HG03196 (cell line): Measurements from ENCODE around the gene ACTL6A.
A peak's percentile ranks its signal among the peaks of the same experiment; 100 is the strongest.

Experiments used
- ATAC-seq: cut with Tn5 transposase; IDR thresholded peaks from one replicate; pipeline ENCODE4 v1.9.1; 2021; ENCODE audit not compliant: unreplicated experiment

The ACTL6A gene

DNA sequence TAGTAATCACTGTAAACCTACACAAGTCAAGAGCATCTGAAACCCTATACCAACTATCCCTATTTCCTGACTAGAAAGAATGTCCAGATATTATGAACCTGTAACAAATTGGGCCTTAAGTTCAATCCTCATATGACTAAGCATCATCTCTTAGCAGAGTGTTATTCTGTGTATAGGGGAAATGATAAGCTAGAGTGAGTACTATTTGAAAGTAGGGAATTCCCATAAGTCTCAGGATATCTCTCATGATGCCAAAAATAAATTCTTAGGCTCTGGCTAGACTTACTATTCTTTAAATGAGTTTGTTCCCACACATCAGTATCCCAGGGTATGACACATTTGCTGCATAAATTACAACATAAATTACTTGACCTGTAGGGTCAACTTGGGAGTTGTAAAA is 26.4 kb downstream of the ACTL6A start:
- ATAC-seq = peak; percentile 58

DNA sequence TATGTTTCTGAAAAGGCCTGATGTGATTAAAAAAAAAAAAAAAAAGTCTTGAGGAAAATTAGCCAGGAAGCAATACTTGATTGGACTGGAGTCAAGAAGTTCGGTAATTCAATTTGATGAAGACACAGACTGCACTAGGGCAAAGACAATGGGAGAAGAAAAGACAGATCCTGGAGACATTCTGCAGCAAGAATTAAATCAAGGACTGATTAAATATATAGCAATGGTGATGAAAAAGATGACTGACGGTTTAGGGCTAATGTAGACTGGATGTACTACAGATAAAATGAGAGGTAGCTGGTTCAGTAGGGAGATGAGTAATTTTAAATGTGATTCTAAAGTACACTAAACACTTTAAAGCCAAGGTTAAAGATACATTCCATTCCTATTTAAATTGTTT is 27.9 kb downstream of the ACTL6A start:
- no peak for ATAC-seq

DNA sequence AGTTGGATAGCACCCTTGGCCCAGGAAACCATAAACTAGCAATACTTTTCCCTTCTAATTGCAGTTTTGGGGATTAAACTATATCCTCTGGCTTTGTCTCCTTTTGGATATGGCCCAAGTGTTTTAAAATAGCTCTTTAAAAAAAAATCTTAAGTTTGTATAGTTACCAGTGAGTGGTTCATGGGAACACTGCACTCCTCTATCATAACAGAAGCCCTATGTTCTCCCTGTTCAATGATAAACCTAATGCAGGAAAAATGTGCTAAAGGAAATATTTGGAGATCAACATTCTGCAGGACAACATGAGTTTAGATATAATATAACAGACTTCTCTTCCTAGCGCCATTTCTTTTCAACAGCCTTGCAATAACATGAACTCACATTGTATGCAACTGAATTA is 28.6 kb downstream of the ACTL6A start:
- no peak for ATAC-seq

DNA sequence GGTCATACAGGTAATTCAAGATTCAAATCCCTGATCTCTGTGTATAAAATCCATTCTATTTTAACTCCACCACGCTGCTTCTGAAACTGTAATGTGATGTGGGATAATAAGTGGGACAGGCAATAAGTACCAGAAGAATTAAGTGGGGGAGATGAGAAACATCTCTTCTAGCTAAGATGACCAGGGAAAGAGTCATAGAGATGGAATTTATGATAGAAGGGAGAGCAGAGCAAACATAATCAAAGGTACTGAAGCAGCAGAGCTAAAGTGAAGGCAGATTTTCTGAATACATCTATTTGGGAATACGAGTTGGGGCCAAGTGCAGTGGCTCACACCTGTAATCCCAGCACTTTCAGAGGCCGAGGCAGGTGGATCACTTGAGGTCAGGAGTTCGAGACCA is 36.8 kb downstream of the ACTL6A start:
- ATAC-seq = no peak

DNA sequence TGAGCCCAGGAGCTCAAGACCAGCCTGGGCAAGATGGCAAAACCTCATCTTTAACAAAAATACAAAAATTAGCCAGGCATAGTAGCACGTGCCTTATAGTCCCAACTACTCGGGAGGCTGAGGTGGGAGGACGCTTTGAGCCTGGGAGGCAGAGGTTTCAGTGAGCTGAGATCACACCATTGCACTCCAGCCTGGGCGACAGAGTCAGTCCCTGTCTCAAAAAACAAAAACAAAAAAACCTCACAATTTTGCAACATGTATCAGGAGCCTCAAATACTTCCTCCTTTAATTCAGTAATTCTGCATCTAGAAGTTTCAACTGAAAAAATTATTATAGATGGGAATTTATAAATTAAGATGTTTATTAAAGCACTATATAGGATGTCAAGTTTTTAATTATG is 40.6 kb downstream of the ACTL6A start:
- no peak for ATAC-seq

DNA sequence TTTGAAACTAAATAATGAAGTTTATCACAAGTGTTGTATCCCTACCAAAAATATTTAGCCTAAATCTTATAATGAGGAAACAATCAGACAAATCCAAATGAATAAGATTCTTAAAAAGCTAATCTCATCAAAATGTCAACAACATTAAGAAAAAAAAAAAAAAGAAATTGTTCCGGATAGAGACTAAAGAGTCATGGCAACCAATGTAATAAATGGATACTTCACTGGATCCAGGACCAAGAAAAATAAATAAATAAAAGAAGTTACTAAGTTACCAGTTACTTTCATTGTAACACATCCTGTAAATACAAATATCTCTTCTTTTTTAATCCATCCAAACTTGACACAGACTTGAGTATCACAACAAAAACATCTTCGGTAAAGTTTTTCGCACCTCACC is 41.1 kb downstream of the ACTL6A start:
- no peak for ATAC-seq

DNA sequence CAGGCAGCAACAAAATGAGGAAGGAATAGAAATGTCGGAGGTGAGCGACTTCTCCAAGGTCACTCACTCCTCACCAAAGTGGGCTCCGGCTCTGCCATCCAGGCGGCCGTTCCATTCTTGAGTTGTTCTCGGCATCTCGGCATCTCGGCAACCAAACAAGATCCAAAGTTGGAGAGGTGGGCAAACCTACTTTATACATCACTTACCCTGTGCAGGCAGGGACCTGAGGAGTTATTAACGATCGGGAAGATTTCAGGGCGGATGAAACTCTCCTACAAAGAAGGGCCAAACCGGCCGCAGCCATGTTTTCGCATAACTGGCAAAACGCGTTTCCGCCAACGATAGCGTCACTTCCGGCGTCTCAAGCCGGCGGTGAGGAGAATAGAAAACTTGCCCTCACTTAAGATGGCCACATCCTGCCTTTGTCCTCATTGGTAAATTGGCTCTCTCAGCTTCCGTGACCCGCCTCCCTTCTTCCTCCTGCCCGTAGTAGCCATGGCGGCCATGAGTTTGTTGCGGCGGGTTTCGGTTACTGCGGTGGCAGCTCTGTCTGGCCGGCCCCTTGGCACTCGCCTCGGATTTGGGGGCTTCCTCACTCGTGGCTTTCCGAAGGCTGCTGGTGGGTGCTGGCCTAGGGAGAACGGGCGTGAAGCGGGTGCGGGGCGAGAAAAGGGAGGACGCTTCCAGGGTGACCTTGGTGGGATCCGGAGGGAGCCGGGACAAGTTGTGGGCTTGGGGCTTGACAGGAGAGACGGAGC is 41.8 kb downstream of the ACTL6A start, which contains the start of the genes MRPL47 and NDUFB5:
Gene MRPL47 (minus strand): TSS at position 318 of the 758 bp plus-strand sequence. CDS start 14 bp downstream, at position 304.
Gene NDUFB5 (plus strand): TSS at position 474 of the 758 bp plus-strand sequence. CDS start 22 bp downstream, at position 496.
- peak; percentile 99 for ATAC-seq

DNA sequence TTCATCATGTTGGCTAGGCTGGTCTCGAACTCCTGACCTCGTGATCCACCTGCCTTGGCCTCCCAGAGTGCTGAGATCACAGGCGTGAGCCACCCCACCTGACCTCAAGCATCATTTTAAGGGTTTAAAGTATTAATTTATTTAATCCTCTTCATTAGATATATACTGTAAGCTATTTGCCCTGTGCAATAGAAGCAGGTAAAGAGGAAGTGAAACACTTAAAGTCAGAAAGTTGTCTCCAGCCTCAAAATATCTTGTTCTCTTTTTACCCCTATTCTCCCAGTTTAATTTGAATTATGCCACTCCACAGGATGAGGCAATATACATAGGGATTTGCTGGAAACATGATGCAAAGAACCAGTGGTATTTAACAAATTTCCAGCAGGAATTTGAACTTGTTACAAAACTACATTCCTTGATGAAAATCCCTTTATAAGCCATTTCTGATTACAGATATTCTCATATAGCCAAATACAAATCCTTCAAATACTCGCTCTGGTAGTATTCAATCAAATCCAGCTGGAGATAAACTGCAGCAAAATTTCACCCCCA is 43.9 kb downstream of the ACTL6A start:
- ATAC-seq = no peak

DNA sequence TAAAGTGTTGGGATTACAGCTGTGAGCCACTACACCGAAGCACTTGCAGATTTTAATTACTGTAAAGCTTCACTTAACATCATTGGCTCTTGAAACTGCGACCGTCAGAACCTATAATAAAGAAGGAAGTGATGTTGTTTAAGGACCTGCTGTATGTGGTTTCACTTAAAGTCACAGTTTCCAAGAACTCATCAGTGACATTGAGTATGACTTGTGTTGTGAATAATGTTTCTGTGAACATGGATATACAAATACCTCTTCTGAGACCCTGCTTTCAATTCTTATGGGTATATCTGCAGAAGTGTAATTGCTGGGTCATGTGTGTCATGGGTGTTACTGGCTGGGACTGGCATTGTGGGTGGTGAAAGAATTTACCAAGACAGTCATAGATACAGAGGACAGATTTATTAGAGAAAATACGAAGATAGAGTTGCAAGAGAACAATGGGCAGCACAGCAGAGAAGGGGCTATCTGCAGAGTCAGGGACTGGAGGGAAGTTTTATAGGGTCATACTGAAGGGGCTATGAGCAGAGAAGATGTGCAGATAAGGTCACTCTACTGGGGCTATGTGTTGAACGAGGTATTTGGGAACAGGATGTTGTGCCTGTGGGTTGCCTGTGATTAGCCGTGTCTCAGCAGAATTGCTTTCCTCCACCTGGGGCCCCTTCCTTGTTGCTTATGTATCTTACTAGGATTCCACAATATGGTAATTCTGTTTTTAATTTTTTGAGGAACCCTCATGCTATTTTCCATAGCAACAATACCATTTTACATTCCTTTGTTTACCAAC is 46.4 kb downstream of the ACTL6A start:
- peak; percentile 36 for ATAC-seq

DNA sequence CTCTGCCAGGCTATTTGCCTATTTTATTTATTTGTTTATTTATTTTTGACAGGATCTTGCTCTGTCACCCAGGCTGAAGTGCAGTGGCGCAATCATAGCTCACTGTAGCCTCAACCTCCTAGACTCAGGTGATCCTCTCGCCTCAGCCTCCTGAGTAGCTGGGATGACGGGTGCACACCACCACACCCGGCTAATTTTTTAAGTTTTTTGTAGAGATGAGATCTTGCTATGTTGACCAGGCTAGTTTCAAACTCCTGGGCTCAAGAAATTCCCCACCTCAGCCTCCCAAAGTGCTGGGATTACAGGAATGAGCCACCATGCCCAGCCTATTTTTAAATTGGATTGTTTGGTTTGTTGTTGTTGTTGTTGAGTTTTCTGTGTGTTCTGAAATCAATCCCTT is 47.3 kb downstream of the ACTL6A start:
- no peak for ATAC-seq

DNA sequence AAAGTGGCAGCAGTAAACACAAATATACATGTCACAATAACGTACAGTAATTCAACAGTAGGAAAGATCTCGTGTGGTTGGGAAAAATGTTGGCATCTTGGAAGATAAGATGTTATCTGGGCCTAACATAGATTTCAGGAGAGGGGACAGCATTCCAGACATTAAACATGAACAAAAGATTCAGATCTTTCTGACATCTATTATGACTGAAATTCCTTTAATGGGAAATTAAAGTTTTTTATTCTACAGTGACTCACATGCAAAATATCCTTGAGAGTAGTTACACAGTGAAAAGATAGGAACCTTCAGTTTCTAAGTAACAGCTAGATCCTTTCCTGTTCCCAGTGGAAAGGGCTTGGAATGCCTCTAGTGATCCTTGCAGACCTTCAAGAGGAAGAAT is 51.1 kb downstream of the ACTL6A start:
- no peak for ATAC-seq

DNA sequence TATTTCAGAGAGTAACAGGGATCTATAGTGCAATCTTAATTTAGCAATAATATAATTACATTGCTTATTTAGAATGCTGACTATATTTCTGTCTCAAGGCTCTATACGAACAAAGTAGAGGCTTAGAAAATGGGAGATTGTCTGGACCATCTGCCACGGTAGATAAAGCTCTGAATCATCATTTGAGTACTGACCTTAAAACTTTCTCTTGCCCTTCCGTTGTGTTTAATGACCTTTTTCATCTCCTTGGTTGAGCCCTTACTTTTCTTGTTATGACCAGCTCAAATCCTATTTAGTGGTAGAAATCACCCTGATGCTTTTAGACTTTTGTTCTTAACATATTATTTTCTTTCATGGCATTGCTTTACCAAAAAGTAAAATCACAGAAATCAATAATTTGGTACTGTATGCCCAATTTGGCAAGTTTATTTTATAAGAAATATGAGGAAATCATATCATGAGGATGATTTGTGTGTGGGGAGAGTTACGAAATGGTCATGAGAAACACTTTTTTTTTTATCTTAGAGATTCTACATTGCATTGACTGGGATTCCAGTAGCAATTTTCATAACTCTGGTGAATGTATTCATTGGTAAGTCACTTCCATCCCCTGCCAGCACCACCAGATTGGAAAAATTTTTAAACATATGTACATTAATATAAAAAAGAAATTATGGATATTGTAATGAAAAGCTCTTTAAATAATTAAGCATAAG is 52.9 kb downstream of the ACTL6A start:
- ATAC-seq = no peak

DNA sequence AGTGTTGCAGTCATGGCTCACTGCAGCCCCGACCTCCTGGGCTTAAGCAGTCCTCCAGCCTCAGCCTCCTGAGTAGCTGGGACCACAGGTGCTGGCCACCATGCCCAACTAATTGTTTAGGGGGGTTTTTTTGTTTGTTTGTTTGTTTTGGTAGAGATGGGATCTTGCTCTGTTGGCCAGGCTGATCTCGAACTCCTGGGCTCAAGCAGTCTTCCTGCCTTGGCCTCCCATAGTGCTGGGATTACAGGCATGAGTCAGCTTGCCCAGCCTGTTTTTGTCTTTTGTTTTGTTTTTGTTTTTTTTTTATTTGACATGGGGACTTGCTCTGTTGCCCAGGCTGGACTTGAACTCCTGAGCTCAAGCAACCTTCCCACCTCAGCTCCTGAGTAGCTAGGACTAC is 59.3 kb downstream of the ACTL6A start:
- ATAC-seq = no peak

DNA sequence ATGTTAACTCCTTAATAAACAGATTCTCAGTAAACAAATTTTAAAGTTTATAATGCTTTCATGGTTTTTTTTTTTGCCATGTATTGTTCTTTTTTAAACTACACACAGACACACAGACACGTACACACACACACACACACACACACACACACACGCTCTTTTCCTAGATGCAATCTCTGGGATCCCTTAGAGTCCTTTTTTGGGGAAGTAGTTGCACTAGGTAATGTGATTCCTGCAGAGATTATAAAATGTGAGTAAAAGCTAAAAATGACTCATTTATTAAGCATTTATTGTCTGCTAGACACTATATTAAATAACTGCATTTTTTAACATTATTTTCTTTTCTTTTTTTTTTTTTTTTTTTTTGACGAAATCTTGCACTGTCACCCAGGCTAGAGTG is 61.7 kb downstream of the ACTL6A start:
- no peak for ATAC-seq

DNA sequence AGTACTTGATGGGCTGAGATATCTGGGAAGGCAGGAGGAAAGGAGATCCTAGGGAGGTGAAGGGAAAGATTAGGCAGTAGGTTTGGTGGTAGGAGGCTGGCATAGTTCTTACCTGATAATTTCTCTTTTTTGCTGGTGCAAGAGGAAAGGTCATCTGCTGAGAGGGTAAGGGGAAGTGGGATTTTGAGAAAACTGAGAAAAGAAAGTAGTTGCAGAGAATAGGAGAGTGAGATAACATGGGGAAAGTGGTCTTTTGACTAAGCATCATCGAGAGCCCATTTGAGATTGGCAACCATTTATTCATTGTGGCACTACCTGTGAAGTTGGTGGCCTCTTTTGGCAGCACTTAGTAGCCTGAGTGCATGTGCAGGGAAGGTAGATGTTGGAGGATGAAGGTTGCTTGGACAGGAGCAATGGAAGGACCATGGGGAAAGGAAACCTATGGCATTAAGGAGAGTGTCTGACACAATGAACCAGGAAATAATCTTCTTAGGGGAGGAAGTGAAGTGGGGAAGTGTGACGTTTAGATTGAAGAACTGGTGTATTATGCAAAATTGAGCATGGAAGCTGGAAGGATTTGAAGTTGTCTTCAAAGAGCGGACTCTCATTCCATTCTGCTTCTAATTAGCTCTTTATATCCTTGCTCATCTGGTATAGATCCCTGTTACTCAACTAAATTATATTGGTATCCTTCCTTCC is 68.2 kb downstream of the ACTL6A start:
- ATAC-seq = no peak
